Activated CD4-positive, alpha-beta memory T cell treated with anti-CD3 and anti-CD28 coated beads, Interleukin-2, amount 10 ng/mL, durations not matched to agents 7 days and 5 days (primary cell): ENCODE results near the gene TRANK1. TPM values are rescaled to one million over a fixed set of nuclear protein-coding genes. Genes with fewer than 3 reads are reported as not detected.
A peak's percentile ranks its signal among the peaks of the same experiment; 100 is the strongest.

Source experiments
- CTCF ChIA-PET: fragments of 350-600 bp; sonication (Branson Sonifier 250); formaldehyde crosslinking; loops from one replicate; lab custom pipeline; 2021; ENCODE audit warnings: antibody characterized with exemption, inconsistent platforms; lab: Charles Lee
- POLR2A ChIA-PET: fragments of 350-600 bp; sonication (Branson Sonifier 250); formaldehyde crosslinking; loops from one replicate; lab custom pipeline; 2021; ENCODE audit warnings: antibody characterized with exemption; lab: Charles Lee
- DNase-seq: peaks from one replicate; pipeline ENCODE4 v3.0.0-alpha.2; 2020
- H3K27ac Mint-ChIP-seq: one replicate; pipeline ENCODE4 v1.8.0; 2021; ENCODE audit warnings: mild to moderate bottlenecking, mixed read lengths
- H3K27me3 Mint-ChIP-seq: one replicate; pipeline ENCODE4 v1.8.0; 2021; ENCODE audit warnings: mixed read lengths
- H3K36me3 Mint-ChIP-seq: one replicate; pipeline ENCODE4 v1.8.0; 2021; ENCODE audit warnings: low read depth, mixed read lengths
- H3K4me1 Mint-ChIP-seq: one replicate; pipeline ENCODE4 v1.8.0; 2021; ENCODE audit warnings: mixed read lengths
- H3K4me3 Mint-ChIP-seq: one replicate; pipeline ENCODE4 v1.8.0; 2021; ENCODE audit warnings: mild to moderate bottlenecking, mixed read lengths
- H3K9me3 Mint-ChIP-seq: one replicate; pipeline ENCODE4 v1.8.0; 2021; ENCODE audit warnings: mixed read lengths
- total RNA-seq, 2 experiments: library from RNA; stranded (reverse); gene quantifications; one replicate each; pipeline ENCODE4 v1.2.3, GENCODE V29; 2021

The TRANK1 gene
- total RNA-seq, 2 experiments from 2014 or later, result 78.6 to 85.4 TPM

DNA sequence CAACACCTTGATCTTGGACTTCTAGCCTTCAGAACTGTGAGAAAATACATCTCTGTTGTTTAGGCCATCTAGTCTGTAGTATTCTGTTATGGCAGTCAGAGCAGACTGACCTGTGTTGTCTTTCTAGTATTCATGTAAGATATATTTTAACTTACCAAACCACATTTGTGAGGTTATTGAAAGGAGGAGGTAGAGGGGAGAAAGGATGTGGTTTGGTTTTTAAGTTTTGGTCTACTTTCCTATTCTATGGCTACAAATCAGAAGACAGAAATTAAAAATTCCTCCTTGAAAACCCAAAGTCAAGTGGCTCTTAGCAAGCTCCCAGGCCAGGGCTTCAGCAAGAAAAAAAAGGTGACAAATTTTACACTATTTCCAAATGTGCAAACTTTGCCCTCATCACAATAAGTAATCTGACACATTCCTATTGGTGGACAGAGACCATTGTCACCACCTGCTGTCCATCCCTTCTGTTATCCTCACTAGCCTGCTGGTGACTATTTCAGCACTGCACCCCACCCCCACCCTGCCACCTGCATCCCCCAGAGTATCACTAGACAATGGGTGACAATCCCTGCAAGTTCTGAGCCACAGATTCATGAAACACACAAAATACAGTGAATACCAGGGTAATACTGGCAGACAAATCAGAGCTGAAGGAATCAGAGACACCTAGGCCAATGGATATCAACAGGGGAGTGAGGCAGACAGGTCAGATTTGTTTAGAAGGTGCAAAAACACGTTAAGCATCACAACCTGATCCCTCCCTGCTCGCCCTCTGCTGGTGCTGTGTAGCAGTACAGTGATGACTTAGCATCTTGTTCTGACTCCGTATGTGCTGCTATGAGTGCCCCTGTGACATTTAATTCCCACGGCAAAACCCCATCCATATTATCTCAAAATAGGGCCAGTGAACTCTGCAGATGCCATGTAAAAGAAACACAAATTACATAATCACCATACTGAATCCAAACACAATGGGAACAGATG, 101.5 kb downstream of the TRANK1 start:
- no peak overlapping the region for H3K27ac Mint-ChIP-seq
- peaks cover 27% of the 10 kb centered on the region for H3K4me1 Mint-ChIP-seq
- H3K27me3 Mint-ChIP-seq, result no peaks in the 10 kb centered on the region
- peaks cover 82% of the 10 kb centered on the region for H3K36me3 Mint-ChIP-seq
- H3K9me3 Mint-ChIP-seq, result peaks cover 4% of the 10 kb centered on the region
- CTCF ChIA-PET, result interaction anchor here (1.0 to 2.8 kb wide), 6 partner anchors 10 to 116 kb away, joined by 3 to 11 read pairs (median 6); no protein-coding TSS in a partner anchor
- DNase-seq, result peak; percentile 70
- H3K4me3 Mint-ChIP-seq, result no peak overlapping the region
- POLR2A ChIA-PET, result no interaction called here

DNA sequence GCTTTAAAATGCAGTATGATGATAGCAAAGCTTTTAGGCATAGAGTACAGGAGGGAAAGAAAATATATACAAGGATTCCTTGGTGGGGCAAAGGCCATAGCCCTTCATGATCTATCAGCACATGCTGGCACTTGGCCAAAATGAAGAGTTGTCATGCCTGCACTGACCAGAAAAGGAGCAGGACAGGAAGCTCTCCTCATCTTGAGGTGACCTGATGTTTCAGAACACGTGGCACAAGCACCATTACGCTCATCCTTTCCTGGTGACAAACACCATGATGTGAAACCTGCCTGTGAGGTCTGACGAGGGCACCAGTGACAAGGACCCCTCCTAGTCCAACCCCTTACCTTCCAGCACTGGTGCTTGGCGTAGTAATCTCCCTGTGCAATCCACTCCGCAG, 102.6 kb downstream of the TRANK1 start:
- no peaks in the 10 kb centered on the region for H3K27me3 Mint-ChIP-seq
- CTCF ChIA-PET, result interaction anchor here (1.6 kb wide), 1 partner anchor 27 kb away, joined by 4 read pairs; no protein-coding TSS in a partner anchor
- POLR2A ChIA-PET, result no interaction called here
- peaks cover 27% of the 10 kb centered on the region for H3K4me1 Mint-ChIP-seq
- no peak overlapping the region for H3K4me3 Mint-ChIP-seq
- no peak overlapping the region for H3K27ac Mint-ChIP-seq
- DNase-seq, result no peak
- peaks cover 4% of the 10 kb centered on the region for H3K9me3 Mint-ChIP-seq
- peaks cover 84% of the 10 kb centered on the region for H3K36me3 Mint-ChIP-seq

DNA sequence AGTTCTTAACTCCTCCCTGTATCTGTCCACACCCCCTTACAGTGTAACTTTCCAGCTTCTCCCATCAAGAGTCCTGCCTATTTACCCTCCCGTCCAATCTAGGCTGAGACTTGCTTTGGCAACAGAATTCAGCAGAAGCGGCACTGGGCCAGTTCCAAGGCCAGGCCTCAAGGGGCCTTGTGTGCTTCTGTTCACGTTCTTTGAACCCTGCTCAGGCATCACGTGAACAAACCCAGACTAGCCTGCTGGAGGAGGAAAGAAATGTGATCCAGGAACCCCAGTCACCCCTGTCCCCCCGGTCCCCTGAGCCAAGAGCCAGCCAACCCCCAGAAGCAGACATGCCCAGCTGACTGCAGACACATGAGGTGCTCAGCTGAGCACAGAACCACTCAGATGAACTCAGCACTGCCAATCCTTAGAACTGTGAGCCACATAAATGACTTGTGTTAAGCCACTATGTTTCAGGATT, 104.4 kb downstream of the TRANK1 start:
- H3K27me3 Mint-ChIP-seq, result no peaks in the 10 kb centered on the region
- no peak overlapping the region for H3K4me3 Mint-ChIP-seq
- no peak overlapping the region for H3K27ac Mint-ChIP-seq
- peaks cover 4% of the 10 kb centered on the region for H3K9me3 Mint-ChIP-seq
- peaks cover 27% of the 10 kb centered on the region for H3K4me1 Mint-ChIP-seq
- POLR2A ChIA-PET, result interaction anchor here (1.0 kb wide), 1 partner anchor 35 kb away, joined by 4 read pairs; no protein-coding TSS in a partner anchor
- CTCF ChIA-PET, result interaction anchor here (1.6 kb wide), 1 partner anchor 28 kb away, joined by 4 read pairs; no protein-coding TSS in a partner anchor
- H3K36me3 Mint-ChIP-seq, result peaks cover 76% of the 10 kb centered on the region
- no peak for DNase-seq

DNA sequence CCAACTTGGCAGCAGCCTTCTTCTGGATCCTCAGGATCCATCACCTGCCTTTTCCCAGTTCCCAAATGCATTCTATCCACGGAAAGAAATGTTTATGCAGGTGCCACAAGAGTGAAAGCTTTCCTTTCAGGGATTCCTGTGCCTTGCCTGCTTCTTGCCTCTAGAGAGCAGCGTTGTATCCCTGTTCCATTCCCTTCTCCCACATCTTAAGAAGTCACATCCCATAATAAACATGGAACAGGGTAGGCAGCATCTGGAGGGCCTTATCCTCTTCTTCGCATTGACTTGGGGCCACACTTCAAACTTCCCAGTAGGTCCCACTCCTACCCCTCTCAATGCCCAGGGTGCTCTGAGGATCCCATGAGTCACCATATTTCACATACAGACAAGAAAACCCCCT, 107.8 kb downstream of the TRANK1 start:
- POLR2A ChIA-PET, result no interaction called here
- no peak for DNase-seq
- CTCF ChIA-PET, result interaction anchor here (0.5 to 2.0 kb wide), 3 partner anchors 9 to 171 kb away, joined by 3 to 7 read pairs (median 3); no protein-coding TSS in a partner anchor
- H3K4me3 Mint-ChIP-seq, result no peak overlapping the region
- no peak overlapping the region for H3K27ac Mint-ChIP-seq
- H3K9me3 Mint-ChIP-seq, result peaks cover 4% of the 10 kb centered on the region
- H3K4me1 Mint-ChIP-seq, result peaks cover 8% of the 10 kb centered on the region
- peaks cover 62% of the 10 kb centered on the region for H3K36me3 Mint-ChIP-seq
- no peaks in the 10 kb centered on the region for H3K27me3 Mint-ChIP-seq

DNA sequence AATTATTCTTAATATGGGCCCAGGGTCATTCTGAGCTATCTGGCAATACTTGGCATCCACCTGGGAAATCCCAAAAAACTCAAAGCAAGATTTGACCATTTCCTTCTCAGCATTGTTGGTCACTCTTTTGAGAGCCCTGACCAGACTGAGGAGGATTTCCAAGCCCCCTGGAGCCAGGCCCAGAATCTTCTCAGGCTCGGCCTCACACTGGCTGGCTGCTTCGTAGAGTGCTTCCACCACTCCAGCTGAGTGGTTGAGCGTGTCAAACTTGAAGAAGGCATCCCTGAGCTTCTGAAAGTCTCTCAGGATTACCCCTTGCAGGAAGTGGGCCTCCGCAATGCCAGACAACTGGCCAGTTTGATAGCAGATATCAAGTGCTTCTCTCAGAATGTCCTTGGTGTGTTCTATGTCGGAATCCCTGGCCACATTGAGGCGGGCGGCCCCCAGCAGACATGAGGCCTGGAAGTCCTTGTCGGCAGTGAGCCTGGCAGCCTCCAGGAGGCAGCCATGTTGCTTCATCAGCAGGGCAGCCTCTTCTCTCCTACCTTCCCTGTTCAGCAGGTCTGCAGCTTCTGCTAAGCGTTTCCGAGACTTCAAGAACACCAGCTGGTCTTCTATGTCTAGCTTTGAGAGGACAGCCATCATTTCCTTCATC, 111.6 kb downstream of the TRANK1 start:
- Mint-ChIP-seq H3K36me3 (peaks cover 45% of the 10 kb centered on the region), H3K27ac (no peak overlapping the region), H3K9me3 (no peaks in the 10 kb centered on the region), H3K4me3 (no peak overlapping the region), H3K27me3 (no peaks in the 10 kb centered on the region), H3K4me1 (no peaks in the 10 kb centered on the region)
- CTCF ChIA-PET, result interaction anchor here (1.3 to 1.6 kb wide), 2 partner anchors 11 to 34 kb away, joined by 3 to 4 read pairs; no protein-coding TSS in a partner anchor
- no peak for DNase-seq
- POLR2A ChIA-PET, result no interaction called here

DNA sequence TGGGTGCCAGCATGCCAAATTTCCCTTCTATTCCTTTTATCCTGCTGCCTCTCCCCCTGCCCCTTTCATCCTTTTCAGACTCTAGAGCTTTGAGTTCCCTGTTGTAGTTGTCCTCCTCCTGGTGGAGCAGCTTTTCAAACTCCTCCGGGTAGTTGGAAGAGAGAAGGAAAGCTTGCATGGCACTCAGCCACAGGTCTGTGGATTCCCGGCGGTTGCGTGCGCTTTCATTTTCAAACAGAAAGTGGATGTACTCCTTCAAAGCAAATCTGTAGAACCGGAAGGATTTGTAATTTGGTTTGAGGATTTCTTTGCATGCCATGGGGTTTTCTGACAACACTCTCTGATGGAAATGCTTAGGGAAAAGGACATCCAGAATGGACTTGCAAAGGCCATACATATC, 112.4 kb downstream of the TRANK1 start:
- Mint-ChIP-seq H3K27ac (no peak overlapping the region), H3K4me1 (no peaks in the 10 kb centered on the region), H3K9me3 (no peaks in the 10 kb centered on the region), H3K36me3 (peaks cover 41% of the 10 kb centered on the region), H3K27me3 (no peaks in the 10 kb centered on the region), H3K4me3 (no peak overlapping the region)
- CTCF ChIA-PET, result interaction anchor here (1.6 kb wide), 1 partner anchor 12 kb away, joined by 3 read pairs; no protein-coding TSS in a partner anchor
- DNase-seq, result no peak
- POLR2A ChIA-PET, result no interaction called here

DNA sequence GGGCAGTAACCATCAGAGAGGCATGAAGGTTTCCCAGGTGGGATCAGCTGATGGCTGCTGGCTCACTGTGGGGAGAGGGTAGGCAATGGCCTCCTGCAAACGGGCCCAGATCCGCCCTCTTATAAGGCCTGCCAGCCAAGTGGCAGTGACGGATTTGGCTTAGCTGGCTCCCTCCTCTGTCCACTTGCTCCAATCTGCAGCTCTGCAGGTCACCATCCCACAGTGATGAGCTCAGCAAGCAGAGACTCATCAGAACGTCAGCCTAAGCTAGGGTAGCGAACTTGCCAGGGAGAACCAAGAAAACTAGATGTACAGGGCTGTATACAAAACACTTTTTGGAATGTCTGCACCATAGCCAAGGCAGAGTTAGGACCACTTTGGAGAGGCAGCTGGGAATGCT, 117.7 kb downstream of the TRANK1 start:
- Mint-ChIP-seq H3K27ac (no peak overlapping the region), H3K4me1 (no peaks in the 10 kb centered on the region), H3K4me3 (no peak overlapping the region), H3K9me3 (no peaks in the 10 kb centered on the region), H3K36me3 (peaks cover 33% of the 10 kb centered on the region), H3K27me3 (no peaks in the 10 kb centered on the region)
- POLR2A ChIA-PET, result no interaction called here
- CTCF ChIA-PET, result interaction anchor here (1.4 to 1.5 kb wide), 2 partner anchors 10 to 131 kb away, joined by 3 to 4 read pairs; no protein-coding TSS in a partner anchor
- no peak for DNase-seq

DNA sequence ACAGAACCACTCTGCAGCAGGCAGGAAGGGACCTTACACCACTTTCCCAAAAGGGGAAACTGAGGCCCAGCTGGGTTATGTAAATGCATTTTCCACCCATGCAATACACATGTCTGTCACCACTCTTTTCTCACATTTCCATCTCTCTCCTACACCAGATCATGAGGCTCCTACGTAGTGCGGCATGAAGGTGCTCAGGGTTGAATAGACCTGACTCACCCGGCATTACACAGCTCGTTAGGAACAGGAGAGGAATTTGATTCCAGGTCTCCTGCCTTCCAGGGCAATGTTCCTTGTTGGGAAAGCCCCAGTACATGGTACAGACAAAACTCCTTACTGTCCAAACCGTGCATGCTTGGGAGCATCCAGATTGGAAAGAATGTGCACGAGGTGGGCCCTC, 118.6 kb downstream of the TRANK1 start:
- CTCF ChIA-PET, result interaction anchor here (1.5 kb wide), 1 partner anchor 132 kb away, joined by 4 read pairs; no protein-coding TSS in a partner anchor
- POLR2A ChIA-PET, result no interaction called here
- Mint-ChIP-seq H3K9me3 (no peaks in the 10 kb centered on the region), H3K4me3 (no peak overlapping the region), H3K27me3 (no peaks in the 10 kb centered on the region), H3K27ac (no peak overlapping the region), H3K36me3 (peaks cover 27% of the 10 kb centered on the region), H3K4me1 (no peaks in the 10 kb centered on the region)
- no peak for DNase-seq

DNA sequence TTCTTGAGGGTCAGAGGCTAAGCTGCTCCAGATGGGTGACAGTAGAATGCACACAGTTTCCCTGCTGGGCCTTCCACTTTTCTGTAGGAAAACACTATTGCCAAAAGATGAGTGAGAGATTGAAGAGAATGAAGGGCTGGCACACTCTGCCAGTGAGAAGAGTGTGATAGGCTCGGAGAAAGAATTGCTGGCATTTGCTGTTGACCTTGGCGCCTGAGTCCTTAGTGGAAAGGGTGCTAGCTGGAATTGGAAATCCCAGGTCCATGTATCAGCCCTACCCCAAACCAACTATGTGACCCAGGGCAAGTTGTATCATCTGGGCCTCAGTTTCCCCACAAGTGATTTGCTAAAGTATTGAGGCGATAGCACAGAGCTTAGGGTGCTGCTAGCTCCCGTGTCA, 120.4 kb downstream of the TRANK1 start:
- Mint-ChIP-seq H3K9me3 (no peaks in the 10 kb centered on the region), H3K4me1 (no peaks in the 10 kb centered on the region), H3K36me3 (peaks cover 23% of the 10 kb centered on the region), H3K4me3 (no peak overlapping the region), H3K27ac (no peak overlapping the region), H3K27me3 (no peaks in the 10 kb centered on the region)
- CTCF ChIA-PET, result interaction anchor here (0.9 to 1.4 kb wide), 2 partner anchors 9 to 61 kb away, joined by 4 to 5 read pairs; no protein-coding TSS in a partner anchor
- POLR2A ChIA-PET, result no interaction called here
- DNase-seq, result no peak

DNA sequence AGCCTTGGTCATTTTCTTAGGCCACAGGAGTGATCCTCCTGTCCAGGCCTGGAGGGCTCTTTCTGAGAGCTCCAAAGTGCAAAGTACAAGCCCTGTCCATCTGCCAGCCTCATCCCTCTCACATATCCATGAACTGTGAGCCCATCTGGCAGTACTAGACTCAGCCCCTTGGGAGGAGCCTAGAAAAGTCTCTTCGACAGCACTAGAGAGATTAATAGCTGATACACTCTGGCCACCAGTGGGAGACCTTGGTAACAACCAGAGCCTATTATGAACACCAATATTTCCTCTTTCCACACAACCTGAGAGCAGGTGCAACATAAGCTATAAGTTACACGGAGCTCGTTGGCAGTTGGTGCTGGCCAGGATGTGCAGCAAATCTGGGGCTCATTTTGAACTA, 121.0 kb downstream of the TRANK1 start:
- no peak overlapping the region for H3K4me3 Mint-ChIP-seq
- CTCF ChIA-PET, result interaction anchor here (0.9 to 1.4 kb wide), 2 partner anchors 9 to 61 kb away, joined by 4 to 5 read pairs; no protein-coding TSS in a partner anchor
- H3K9me3 Mint-ChIP-seq, result no peaks in the 10 kb centered on the region
- DNase-seq, result no peak
- no peaks in the 10 kb centered on the region for H3K27me3 Mint-ChIP-seq
- no peak overlapping the region for H3K27ac Mint-ChIP-seq
- POLR2A ChIA-PET, result no interaction called here
- no peaks in the 10 kb centered on the region for H3K4me1 Mint-ChIP-seq
- peaks cover 21% of the 10 kb centered on the region for H3K36me3 Mint-ChIP-seq

DNA sequence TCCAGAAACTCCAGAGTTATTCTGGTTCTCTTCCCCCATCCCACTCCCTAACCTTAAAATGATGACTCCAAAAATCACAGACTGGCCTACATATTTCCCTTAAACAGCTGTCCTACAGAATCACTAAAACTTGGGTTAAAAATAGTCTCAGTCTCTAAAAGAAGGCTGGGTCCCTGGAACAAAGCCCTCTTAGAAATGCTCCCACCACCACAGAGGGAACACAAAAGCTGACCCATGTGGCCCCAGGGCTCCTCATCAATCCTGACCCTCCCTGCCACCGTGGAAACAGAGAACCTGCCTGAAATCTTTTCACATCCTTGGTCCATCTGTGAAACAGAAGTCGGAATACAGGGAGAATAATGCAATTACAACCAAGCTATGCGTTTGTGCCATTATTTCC, 124.8 kb downstream of the TRANK1 start:
- H3K27me3 Mint-ChIP-seq, result peaks cover under 1% of the 10 kb centered on the region
- ChIA-PET POLR2A (no interaction called here), CTCF (no interaction called here)
- DNase-seq, result no peak
- no peak overlapping the region for H3K27ac Mint-ChIP-seq
- no peak overlapping the region for H3K4me3 Mint-ChIP-seq
- H3K9me3 Mint-ChIP-seq, result no peaks in the 10 kb centered on the region
- H3K4me1 Mint-ChIP-seq, result no peaks in the 10 kb centered on the region
- H3K36me3 Mint-ChIP-seq, result peaks cover 6% of the 10 kb centered on the region

DNA sequence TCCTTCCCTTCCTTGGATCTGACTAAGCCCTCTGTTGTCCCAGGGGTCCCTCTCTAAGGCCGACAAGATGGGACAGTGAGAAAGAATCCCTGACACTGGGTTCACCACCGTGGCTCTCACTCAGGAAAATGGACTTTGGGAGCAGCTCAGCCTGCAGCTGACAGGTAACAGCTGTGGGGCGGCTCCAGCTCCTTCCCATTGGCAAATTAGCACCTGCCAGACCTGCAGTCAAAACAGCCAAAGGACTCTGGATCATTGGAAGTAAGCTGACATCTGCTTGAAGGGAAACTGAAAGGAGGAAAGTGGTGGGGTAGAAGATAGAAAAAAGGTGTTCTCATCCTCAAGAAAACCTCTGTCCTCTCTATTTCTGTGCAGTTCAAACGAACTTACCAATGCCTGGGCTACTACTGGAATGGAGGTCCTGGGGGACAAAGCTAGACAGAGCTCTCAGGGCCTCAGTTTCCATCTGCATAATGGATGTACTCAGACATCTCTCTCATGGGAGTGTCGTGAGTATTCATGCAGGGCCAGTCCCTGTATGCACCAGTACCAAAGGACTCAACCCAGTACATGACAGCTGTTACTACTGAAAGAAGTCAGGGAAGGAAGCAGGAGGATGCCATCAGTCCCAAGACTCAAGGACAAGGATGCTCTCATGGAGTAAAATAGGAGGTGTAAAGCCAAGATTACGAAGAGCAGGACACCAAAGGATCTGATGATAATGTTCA, 126.9 kb downstream of the TRANK1 start:
- ChIA-PET POLR2A (interaction anchor here (0.7 to 1.0 kb wide), 2 partner anchors 23 to 126 kb away, joined by 3 read pairs; no protein-coding TSS in a partner anchor), CTCF (no interaction called here)
- no peaks in the 10 kb centered on the region for H3K4me1 Mint-ChIP-seq
- H3K4me3 Mint-ChIP-seq, result no peak overlapping the region
- H3K9me3 Mint-ChIP-seq, result no peaks in the 10 kb centered on the region
- no peak overlapping the region for H3K27ac Mint-ChIP-seq
- H3K27me3 Mint-ChIP-seq, result peaks cover 2% of the 10 kb centered on the region
- no peak for DNase-seq
- H3K36me3 Mint-ChIP-seq, result no peaks in the 10 kb centered on the region
